H9 (cell line): Measurements from ENCODE around the gene BCAR1. TPM values are rescaled to one million over a fixed set of nuclear protein-coding genes. Genes with fewer than 3 reads are reported as not detected.

Source experiments
- DNase-seq: peaks from one replicate; pipeline ENCODE4 v3.0.0-alpha.2; 2017
- H2AFZ ChIP-seq: one replicate; pipeline ENCODE4 v1.6.1; 2013; ENCODE audit warnings: mild to moderate bottlenecking, low read length, control low read depth, moderate library complexity
- H2AK5ac ChIP-seq: 2 replicates; pipeline ENCODE4 v1.6.1; 2013; ENCODE audit warnings: low read length, control low read depth, mixed read lengths; ENCODE audit not compliant: insufficient read length
- H2BK120ac ChIP-seq: one replicate; pipeline ENCODE4 v1.6.1; 2013; ENCODE audit warnings: low read depth, mild to moderate bottlenecking, low read length, control low read depth, inconsistent platforms; ENCODE audit not compliant: poor library complexity, severe bottlenecking
- H2BK12ac ChIP-seq: 2 replicates; pipeline ENCODE4 v1.6.1; 2013; ENCODE audit warnings: low read length, control low read depth, mixed read lengths, low read depth; ENCODE audit not compliant: insufficient read length
- H2BK15ac ChIP-seq: 2 replicates; pipeline ENCODE4 v1.6.1; 2013; ENCODE audit warnings: low read depth, low read length, control low read depth
- H2BK20ac ChIP-seq: one replicate; pipeline ENCODE4 v1.6.1; 2013; ENCODE audit warnings: low read depth, mild to moderate bottlenecking, low read length, control low read depth, inconsistent platforms; ENCODE audit not compliant: poor library complexity, severe bottlenecking
- H2BK5ac ChIP-seq: 2 replicates; pipeline ENCODE4 v1.6.1; 2013; ENCODE audit warnings: low read length, control low read depth, mixed read lengths; ENCODE audit not compliant: insufficient read length
- H3K14ac ChIP-seq: 2 replicates; pipeline ENCODE4 v1.6.1; 2013; ENCODE audit warnings: low read length, control low read depth; ENCODE audit not compliant: insufficient read depth
- H3K18ac ChIP-seq: 2 replicates; pipeline ENCODE4 v1.6.1; 2013; ENCODE audit warnings: low read depth, mild to moderate bottlenecking, mixed read lengths, low read length, control low read depth; ENCODE audit not compliant: insufficient read length
- H3K23ac ChIP-seq: 2 replicates; pipeline ENCODE4 v1.6.1; 2013; ENCODE audit warnings: low read length, control low read depth, mixed read lengths, low read depth; ENCODE audit not compliant: insufficient read length
- H3K23me2 ChIP-seq: 2 replicates; pipeline ENCODE4 v1.6.1; 2013; ENCODE audit warnings: low read depth, mild to moderate bottlenecking, mixed read lengths, low read length, control low read depth; ENCODE audit not compliant: insufficient read length, poor library complexity, severe bottlenecking
- H3K27ac ChIP-seq: 2 replicates; pipeline ENCODE4 v1.5.1; 2013; ENCODE audit warnings: low read length, control low read depth, mixed read lengths, low read depth; ENCODE audit not compliant: insufficient read length
- H3K27me3 ChIP-seq: 2 replicates; pipeline ENCODE4 v1.6.1; 2013; ENCODE audit warnings: low read length, control low read depth, inconsistent platforms; ENCODE audit not compliant: insufficient read depth
- H3K4ac ChIP-seq: 2 replicates; pipeline ENCODE4 v1.6.1; 2013; ENCODE audit warnings: low read depth, mild to moderate bottlenecking, control low read depth, inconsistent platforms, low read length, moderate library complexity
- H3K4me1 ChIP-seq: 2 replicates; pipeline ENCODE4 v1.6.1; 2013; ENCODE audit warnings: low read length, control low read depth, inconsistent platforms; ENCODE audit not compliant: insufficient read depth
- H3K4me2 ChIP-seq: 2 replicates; pipeline ENCODE4 v1.6.1; 2013; ENCODE audit warnings: low read length, control low read depth, mixed read lengths; ENCODE audit not compliant: insufficient read length, insufficient read depth
- H3K56ac ChIP-seq: 2 replicates; pipeline ENCODE4 v1.6.1; 2013; ENCODE audit warnings: low read depth, mild to moderate bottlenecking, mixed read lengths, low read length, control low read depth; ENCODE audit not compliant: insufficient read length
- H3K79me1 ChIP-seq: 2 replicates; pipeline ENCODE4 v1.6.1; 2013; ENCODE audit warnings: low read depth, mild to moderate bottlenecking, moderate library complexity, low read length, control low read depth, inconsistent platforms; ENCODE audit not compliant: insufficient read depth, poor library complexity, severe bottlenecking
- H3K79me2 ChIP-seq: 2 replicates; pipeline ENCODE4 v1.6.1; 2013; ENCODE audit warnings: low read length, control low read depth, inconsistent platforms; ENCODE audit not compliant: insufficient read depth
- H3K9ac ChIP-seq: 2 replicates; pipeline ENCODE4 v1.6.1; 2013; ENCODE audit warnings: low read length, control low read depth, mixed read lengths; ENCODE audit not compliant: insufficient read length; ENCODE audit errors: extremely low read depth
- H3K9me3 ChIP-seq: one replicate; pipeline ENCODE4 v1.6.1; 2013; ENCODE audit warnings: low read depth, low read length, inconsistent platforms; ENCODE audit not compliant: control insufficient read depth
- H3T11ph ChIP-seq: one replicate; pipeline ENCODE4 v1.6.1; 2013; ENCODE audit warnings: mild to moderate bottlenecking, low read length, control low read depth, inconsistent platforms
- H4K20me1 ChIP-seq: one replicate; pipeline ENCODE4 v1.6.1; 2013; ENCODE audit not compliant: control insufficient read depth, insufficient read length, insufficient read depth
- H4K5ac ChIP-seq: 2 replicates; pipeline ENCODE4 v1.6.1; 2013; ENCODE audit warnings: low read depth, mild to moderate bottlenecking, mixed read lengths, low read length, control low read depth; ENCODE audit not compliant: insufficient read length
- H4K8ac ChIP-seq: replicated peaks from 2 replicates; pipeline ENCODE4 v1.6.1; 2013; ENCODE audit warnings: low read length, control low read depth, mixed read lengths, low read depth; ENCODE audit not compliant: insufficient read length
- H4K91ac ChIP-seq: 2 replicates; pipeline ENCODE4 v1.6.1; 2013; ENCODE audit warnings: low read depth, mild to moderate bottlenecking, moderate library complexity, mixed read lengths, low read length, control low read depth; ENCODE audit not compliant: insufficient read length
- H3K27ac Mint-ChIP-seq, 3 experiments: 2 replicates in 2 of 3; 3 replicates in 1 of 3; pipeline ENCODE4 v1.8.0; 2020 to 2021; ENCODE audit warnings: mixed read lengths in 3 of 3, mild to moderate bottlenecking in 1 of 3, moderate library complexity in 1 of 3
- H3K27me3 Mint-ChIP-seq: 2 replicates; pipeline ENCODE4 v1.8.0; 2021; ENCODE audit warnings: low read depth, mild to moderate bottlenecking, moderate library complexity, mixed read lengths
- H3K36me3 Mint-ChIP-seq, 3 experiments: 2 replicates in 2 of 3; 3 replicates in 1 of 3; pipeline ENCODE4 v1.8.0; 2020 to 2021; ENCODE audit warnings: low read depth in 3 of 3, mixed read lengths in 3 of 3; ENCODE audit not compliant: insufficient read depth in 1 of 3
- H3K4me1 Mint-ChIP-seq, 2 experiments: 2 replicates each; pipeline ENCODE4 v1.8.0; 2020; ENCODE audit warnings: mixed read lengths in 2 of 2
- H3K4me3 Mint-ChIP-seq, 2 experiments: 2 replicates in 1 of 2; 3 replicates in 1 of 2; pipeline ENCODE4 v1.8.0; 2020 to 2021; ENCODE audit warnings: mild to moderate bottlenecking in 2 of 2, mixed read lengths in 2 of 2, moderate library complexity in 1 of 2
- H3K9me3 Mint-ChIP-seq, 2 experiments: 2 replicates in 1 of 2; 3 replicates in 1 of 2; pipeline ENCODE4 v1.8.0; 2020; ENCODE audit warnings: mild to moderate bottlenecking in 2 of 2, mixed read lengths in 2 of 2, moderate library complexity in 1 of 2
- CTCF ChIP-seq: fragments of 200-600 bp; sonication (generic); conservative IDR thresholded peaks from 3 replicates; pipeline ENCODE4 v1.8.0; 2021; ENCODE audit warnings: antibody characterized with exemption, mild to moderate bottlenecking
- WGBS: extraction: QIAGEN DNeasy Blood & Tissue Kit; methylation state at CpG from one replicate; pipeline ENCODE4 v1.1.7; 2013; ENCODE audit warnings: missing lambda C conversion rate, low lambda C conversion rate, mixed read lengths; ENCODE audit not compliant: insufficient read length; ENCODE audit errors: extremely low coverage; 5-methylcytosine and 5-hydroxymethylcytosine counted together
- total RNA-seq: library from RNA; stranded (reverse); gene quantifications from 2 replicates; pipeline ENCODE4 v1.2.1, GENCODE V29; 2021

The BCAR1 gene
- total RNA-seq, 1 experiment from 2014 or later = 97.1 TPM

DNA sequence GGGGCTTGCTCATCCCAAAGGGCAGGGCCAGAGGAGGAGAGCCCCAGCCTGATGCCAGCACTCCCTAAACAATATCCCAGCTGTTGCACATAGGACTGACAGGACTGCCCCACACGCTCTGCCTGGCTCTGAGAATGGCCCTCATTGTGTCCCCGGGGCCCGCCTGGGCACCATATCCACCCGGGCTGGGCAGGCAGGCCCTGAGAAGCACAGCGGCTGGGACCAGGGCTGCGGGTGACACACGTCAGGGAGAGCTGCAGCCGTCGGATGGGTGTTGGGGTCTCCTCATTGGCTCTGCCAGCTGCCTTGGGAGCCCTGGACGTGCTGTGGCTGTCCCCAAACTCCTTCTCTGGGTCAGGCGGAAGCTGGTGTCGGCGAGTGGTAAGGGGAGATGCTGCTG lies 4.2 kb downstream of the BCAR1 start:
- Histone ChIP-seq H4K20me1 (no peaks in the 10 kb centered on the region), H2AFZ (no peak overlapping the region), H3T11ph (no peak overlapping the region), H2BK5ac (no peak overlapping the region), H3K27me3 (no peaks in the 10 kb centered on the region), H3K79me1 (peaks cover 13% of the 10 kb centered on the region), H2BK120ac (no peak overlapping the region), H3K79me2 (peaks cover 53% of the 10 kb centered on the region; the same call in 1 of the 2 replicates), H4K8ac (no peak overlapping the region), H2BK15ac (no peak overlapping the region), H3K27ac (no peak overlapping the region), H4K91ac (no peak overlapping the region), H3K56ac (no peak overlapping the region), H2BK20ac (no peak overlapping the region), H3K4me1 (peaks cover 6% of the 10 kb centered on the region; the same call in 1 of the 2 replicates), H2BK12ac (no peak overlapping the region), H3K4me2 (no peak overlapping the region), H3K23ac (no peak overlapping the region), H3K4ac (no peak overlapping the region), H3K9ac (no peak overlapping the region), H3K18ac (no peak overlapping the region), H3K9me3 (no peaks in the 10 kb centered on the region), H2AK5ac (no peak overlapping the region), H4K5ac (no peak overlapping the region), H3K23me2 (peaks cover 11% of the 10 kb centered on the region), H3K14ac (no peak overlapping the region; the same call in 1 of the 2 replicates)
- Mint-ChIP-seq H3K36me3 (peaks cover 14 to 18% (median 14%) of the 10 kb centered on the region in 3 experiments; a peak in 6 of 7 replicates), H3K27ac (peak overlapping the region; percentile 83 to 97 (median 84); a peak in 5 of 7 replicates), H3K27me3 (no peaks in the 10 kb centered on the region; the same call in 1 of the 2 replicates), H3K4me3 (no peak overlapping the region), H3K4me1 (peaks cover 48 to 56% of the 10 kb centered on the region in 2 experiments), H3K9me3 (no peaks in the 10 kb centered on the region)
- no peak for DNase-seq
- no peak for TF ChIP-seq CTCF
- WGBS = no CpG with 5 or more reads among the region's 13 CpGs
